ENCODE data around the gene SPAG6.

DNA sequence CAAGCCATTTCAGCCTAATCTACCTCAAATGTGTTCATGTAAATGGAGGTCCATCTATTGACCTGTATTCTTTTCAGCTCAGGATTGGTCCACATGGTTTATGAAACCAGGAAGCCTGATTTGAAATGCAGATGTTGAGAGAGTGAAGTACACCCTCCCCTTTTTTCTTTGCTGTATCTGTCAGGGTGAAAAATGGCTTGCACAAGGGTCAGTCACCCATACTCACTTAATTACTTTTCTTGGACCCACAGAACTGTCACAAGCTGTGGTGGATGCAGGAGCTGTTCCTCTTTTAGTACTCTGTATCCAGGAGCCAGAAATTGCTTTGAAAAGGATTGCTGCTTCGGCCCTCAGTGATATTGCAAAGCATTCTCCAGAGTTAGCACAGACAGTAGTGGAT is 41.2 kb downstream of the SPAG6 start:
- TF ChIP-seq, protein P1, sequence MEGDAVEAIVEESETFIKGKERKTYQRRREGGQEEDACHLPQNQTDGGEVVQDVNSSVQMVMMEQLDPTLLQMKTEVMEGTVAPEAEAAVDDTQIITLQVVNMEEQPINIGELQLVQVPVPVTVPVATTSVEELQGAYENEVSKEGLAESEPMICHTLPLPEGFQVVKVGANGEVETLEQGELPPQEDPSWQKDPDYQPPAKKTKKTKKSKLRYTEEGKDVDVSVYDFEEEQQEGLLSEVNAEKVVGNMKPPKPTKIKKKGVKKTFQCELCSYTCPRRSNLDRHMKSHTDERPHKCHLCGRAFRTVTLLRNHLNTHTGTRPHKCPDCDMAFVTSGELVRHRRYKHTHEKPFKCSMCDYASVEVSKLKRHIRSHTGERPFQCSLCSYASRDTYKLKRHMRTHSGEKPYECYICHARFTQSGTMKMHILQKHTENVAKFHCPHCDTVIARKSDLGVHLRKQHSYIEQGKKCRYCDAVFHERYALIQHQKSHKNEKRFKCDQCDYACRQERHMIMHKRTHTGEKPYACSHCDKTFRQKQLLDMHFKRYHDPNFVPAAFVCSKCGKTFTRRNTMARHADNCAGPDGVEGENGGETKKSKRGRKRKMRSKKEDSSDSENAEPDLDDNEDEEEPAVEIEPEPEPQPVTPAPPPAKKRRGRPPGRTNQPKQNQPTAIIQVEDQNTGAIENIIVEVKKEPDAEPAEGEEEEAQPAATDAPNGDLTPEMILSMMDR (IDR thresholded peaks at IDR 0.05) = no peak
- no peak for TF ChIP-seq POLR2A (IDR thresholded peaks at IDR 0.05)

All from esophagus squamous epithelium (tissue), 4 donors.